Epithelial cell of prostate (primary cell): Measurements from ENCODE around the gene FFAR3.
A peak's percentile ranks its signal among the peaks of the same experiment; 100 is the strongest.

Source experiments
- DNase-seq: peaks from one replicate; pipeline ENCODE4 v3.0.0-alpha.2; 2011; ENCODE audit warnings: low read depth, low spot score
- H3K27ac ChIP-seq: fragments of 450-650 bp; 2 replicates; pipeline ENCODE4 v1.5.1; 2017; ENCODE audit warnings: mild to moderate bottlenecking

FFAR3 gene

DNA sequence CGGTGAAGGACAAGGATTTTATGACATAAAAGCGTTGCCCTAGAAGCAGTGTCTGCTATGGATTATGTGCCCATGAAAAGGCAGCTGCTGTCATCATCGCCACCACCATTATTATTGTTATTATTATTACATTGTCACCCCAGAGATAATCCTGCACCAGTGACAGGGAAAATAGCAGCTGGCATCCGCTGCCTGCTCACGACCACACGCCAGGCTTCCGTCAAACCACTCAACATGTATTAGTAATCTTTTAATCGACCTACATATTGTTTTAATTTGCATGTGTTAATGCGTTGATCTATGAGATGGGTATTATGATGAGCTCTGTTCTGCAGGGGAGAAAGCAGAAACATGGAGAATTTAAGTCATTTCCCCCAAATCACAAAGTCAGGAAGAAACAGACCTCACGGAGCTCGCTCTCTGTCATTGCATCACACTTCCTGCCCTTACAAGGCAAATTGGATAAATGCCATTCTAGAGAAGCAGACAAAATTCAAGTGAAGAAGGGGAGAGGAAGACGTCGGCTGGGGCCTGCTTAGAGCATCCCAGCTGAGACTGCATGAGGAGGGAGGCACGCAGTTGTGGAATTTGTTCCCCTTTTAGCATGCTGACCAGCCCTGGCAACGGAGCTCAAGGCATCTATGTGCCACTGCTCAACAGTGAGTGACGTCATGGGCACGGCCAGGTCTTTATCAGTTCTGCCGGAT is at the start of gene FFAR3:
FFAR3 (plus strand) TSS at position 594 of the 707 bp plus-strand sequence. CDS start 431 bp downstream, outside the sequence.
- no peak within 1 kb of the TSS for H3K27ac ChIP-seq
- DNase-seq: no peak

DNA sequence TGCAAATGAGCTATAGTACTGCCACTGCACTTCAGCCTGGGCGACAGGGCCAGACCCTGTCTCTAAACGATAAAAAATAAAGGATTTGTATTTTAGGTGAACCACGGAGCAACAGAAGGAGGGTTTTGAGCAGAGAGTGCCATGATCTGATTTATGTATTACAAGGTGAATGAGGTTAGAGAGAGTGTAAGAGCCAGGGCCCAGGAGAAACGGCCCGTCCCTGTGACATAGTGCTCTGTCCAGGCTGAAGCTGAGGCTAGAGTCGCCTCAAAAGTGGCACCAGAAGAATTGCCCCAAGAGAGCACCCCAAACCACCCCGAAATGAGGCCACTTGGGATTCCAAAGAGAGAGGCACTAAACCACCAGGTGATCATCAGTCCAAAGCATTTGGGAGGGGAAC is 49.4 kb upstream of the FFAR3 start:
- no peak for DNase-seq
- no peak overlapping the region for H3K27ac ChIP-seq

DNA sequence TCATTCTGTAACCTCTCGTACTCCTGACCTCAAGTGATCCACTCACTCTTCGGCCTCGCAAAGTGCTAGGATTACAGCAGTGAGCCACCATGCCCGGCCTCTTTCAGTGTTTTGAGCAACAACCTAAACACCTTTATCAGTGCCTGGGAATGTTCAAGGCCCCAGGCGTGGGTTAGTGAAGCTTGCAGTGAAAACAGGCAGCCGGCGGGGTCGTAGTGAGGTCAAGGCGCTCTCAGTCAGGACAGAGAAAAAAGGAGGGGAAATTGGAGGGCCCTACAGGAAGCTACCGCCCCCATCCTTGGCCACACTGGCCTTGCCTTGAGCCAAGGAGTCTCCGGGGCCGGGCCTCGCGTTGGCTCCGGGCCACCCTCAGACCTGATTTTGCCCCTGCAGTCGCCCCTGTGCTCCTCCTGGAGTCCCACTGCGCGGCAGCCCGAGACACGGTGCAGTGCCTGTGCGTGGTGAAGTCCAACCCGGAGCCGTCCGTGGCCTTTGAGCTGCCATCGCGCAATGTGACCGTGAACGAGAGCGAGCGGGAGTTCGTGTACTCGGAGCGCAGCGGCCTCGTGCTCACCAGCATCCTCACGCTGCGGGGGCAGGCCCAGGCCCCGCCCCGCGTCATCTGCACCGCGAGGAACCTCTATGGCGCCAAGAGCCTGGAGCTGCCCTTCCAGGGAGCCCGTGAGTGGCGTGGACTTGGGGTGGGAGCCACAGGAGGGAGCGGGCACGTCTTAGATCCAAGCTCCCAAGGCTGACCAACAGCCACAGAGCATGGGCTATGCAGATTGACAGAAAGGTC is 48.6 kb upstream of the FFAR3 start:
- DNase-seq: no peak
- H3K27ac ChIP-seq: no peak overlapping the region

- DNase-seq: no peak
Measured at GRCh38 chr19:35310331-35310730, 47.9 kb upstream of the FFAR3 start.

DNA sequence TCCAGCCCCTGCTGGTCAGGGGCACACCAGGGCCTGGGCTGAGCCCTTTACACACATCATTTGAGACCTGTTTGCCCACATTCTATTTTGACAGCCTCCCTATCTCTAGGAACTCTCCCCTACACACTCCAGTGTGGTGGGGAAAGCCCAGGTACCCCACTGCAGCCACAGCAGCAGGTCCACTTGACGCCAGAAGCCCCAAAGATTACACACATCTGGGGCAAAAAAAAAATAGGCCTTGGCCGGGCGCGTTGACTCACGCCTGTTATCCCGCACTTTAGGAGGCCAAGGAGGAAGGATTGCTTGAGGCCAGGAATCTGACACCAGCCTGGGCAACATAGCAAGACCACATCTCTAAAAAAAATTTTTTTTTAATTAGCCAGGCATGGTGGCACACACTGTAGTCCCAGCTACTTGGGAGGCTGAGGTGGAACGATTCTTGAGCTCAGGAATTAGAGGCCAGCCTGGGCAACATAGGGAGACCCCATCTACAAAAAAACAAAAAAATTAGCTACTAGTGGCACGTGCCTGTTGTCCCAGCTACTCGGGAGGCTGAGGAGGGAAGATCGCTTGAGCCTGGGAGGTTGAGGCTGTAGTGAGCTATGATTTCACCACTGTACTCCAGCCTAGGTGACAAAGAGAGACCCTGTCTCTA is 47.3 kb upstream of the FFAR3 start:
- no peak for DNase-seq
- H3K27ac ChIP-seq: no peak overlapping the region

More at GRCh38 chr19:35310331-35310730, 47.9 kb upstream of the FFAR3 start:
- H3K27ac ChIP-seq: no peak overlapping the region

- H3K27ac ChIP-seq: no peak overlapping the region
- DNase-seq: no peak
Measured at GRCh38 chr19:35311901-35312665, 46.2 kb upstream of the FFAR3 start.

DNA sequence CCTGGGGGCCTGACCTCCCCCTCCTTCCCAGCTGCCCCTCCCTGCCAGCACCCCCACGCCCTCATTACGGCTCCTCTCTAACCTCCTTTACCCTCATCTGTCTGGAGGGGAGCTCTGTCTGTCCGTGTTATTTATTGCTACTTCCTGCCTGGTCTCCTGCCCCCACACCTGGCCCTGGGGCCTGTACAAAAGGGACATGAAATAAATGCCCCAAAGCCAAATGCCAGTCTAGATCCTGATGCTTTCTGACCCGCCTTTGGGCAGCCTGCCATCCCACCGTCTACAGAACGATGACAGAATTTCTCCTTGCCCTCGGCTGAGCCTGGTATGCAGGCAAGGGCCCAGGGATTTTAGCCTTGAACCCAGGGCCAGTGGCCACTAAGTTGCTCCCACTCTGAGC is 44.7 kb upstream of the FFAR3 start:
- no peak for DNase-seq
- H3K27ac ChIP-seq: no peak overlapping the region

GRCh38 chr19:35314031-35314430 is 44.2 kb upstream of the FFAR3 start:
- no peak overlapping the region for H3K27ac ChIP-seq
- DNase-seq: no peak

DNA sequence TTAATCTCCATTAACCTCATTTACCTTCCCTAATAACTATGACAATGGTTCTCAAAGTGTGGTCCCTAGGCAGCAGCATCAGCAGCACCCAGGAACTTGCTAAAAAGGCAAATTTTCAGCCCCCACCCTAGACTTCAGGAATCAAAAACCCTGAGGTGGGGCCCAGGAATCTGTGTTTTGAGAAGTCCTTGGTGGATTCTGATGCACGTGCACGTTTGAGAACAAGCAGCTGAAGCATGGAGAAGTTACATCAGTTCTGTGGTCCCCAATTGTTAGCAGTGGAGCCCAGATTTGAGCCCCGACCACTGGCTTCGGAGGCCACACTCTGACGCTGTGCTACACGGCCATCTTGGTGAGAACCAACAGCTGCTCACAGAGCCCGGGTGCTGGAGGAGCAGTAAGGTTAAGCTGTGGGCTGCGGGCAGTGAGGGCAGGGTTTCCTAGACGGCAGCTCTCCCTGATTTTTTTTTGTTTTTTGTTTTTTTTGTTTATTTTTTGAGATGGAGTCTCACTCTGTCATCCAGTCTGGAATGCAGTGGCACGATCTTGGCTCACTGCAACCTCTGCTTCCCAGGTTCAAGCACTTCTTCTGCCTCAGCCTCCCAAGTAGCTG is 43.3 kb upstream of the FFAR3 start:
- no peak for DNase-seq
- H3K27ac ChIP-seq: no peak overlapping the region

- H3K27ac ChIP-seq: no peak overlapping the region
- DNase-seq: no peak
Measured at GRCh38 chr19:35315883-35316282, 42.4 kb upstream of the FFAR3 start.

DNA sequence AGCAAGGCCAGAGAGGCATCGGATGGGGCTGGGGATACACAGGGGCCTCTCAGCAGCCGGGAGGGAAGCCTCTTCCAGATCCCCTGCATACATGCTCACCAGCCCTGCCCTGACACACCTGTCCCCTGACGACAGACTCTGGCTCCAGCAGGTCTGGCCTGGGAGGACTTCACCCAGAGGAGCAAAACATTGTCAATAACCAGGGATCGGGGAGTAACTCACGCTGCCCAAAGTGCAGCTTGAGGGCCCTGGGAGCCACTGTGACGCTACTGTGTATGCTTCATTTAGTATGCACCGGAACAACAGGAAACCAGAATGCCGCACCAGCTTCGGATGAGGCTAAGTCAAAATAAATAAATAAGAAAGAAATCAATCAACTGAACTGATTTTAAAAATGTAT is 41.7 kb upstream of the FFAR3 start:
- H3K27ac ChIP-seq: no peak overlapping the region
- no peak for DNase-seq

DNA sequence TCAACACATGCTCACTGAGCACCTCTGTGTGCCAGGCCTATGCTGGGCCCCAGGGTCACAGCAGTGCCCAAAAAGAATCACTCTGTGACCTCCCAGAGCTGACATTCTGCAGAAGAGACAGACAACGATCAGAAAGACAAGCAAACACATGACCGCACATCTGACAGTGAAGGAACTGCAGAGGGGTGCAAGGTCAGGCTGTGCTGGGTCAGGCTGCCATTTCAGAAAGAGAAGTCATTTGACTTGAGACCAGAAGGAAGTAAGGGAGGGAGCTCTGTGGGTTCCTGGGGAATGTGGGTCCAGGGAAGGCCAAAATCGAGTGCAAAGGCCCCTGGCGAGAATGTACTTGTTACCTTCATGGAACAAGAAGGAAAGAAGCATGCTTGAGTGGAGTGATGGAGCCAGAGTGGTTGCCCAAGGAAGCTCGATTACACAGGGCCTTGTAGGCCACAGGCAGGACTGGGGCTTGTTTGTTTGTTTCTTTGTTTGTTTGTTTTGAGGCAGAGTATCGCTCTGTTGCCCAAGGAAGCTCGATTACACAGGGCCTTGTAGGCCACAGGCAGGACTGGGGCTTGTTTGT is 40.7 kb upstream of the FFAR3 start:
- DNase-seq: no peak

DNA sequence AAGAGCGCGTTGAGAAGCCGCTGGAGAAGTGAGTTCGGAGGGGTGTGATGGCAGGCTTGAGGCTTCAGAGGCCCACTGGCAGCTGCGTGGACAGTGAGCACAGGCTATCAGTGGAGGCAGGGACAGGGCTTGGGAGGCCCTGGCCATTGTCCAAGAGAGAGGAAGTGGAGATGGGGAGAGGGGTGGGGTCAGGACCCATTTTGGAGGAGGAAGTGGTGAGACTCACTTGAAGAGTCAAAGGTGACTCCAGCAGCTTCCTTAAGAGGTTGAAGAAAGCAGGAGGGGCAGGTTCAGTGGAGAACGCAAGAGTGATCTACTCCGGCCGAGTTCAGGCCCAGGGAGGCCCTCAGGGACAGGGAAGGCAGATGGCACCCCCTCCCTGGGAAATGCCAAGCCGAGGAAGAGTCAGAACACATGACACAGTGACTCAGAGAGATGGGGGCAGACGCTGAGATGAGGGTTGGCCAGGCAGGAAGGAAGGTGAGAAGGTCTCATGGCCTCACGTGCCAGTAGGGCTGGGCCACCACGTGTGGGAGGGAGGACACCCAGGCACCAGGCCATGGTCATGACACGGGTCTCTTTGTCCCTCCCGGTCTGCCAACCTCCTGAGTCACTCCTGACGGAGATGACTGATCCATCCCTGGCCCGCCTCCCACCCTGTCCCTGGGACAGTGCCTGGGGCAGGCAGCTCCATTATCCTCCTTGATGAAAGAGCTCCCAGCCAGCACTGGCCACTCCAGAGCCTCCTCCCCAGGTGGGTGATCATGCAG is 39.4 kb upstream of the FFAR3 start:
- DNase-seq: peak; percentile 71
- H3K27ac ChIP-seq: peak overlapping the region; percentile 68

More for the DNA sequence above, 40.7 kb upstream of the FFAR3 start:
- no peak overlapping the region for H3K27ac ChIP-seq

GRCh38 chr19:35320065-35320713 is 38.1 kb upstream of the FFAR3 start:
- no peak overlapping the region for H3K27ac ChIP-seq

GRCh38 chr19:35321291-35321690 is 37.0 kb upstream of the FFAR3 start:
- H3K27ac ChIP-seq: no peak overlapping the region
- DNase-seq: no peak

More at GRCh38 chr19:35320065-35320713, 38.1 kb upstream of the FFAR3 start:
- DNase-seq: no peak

- DNase-seq: no peak
- H3K27ac ChIP-seq: no peak overlapping the region
Measured at GRCh38 chr19:35322014-35322413, 36.2 kb upstream of the FFAR3 start.

DNA sequence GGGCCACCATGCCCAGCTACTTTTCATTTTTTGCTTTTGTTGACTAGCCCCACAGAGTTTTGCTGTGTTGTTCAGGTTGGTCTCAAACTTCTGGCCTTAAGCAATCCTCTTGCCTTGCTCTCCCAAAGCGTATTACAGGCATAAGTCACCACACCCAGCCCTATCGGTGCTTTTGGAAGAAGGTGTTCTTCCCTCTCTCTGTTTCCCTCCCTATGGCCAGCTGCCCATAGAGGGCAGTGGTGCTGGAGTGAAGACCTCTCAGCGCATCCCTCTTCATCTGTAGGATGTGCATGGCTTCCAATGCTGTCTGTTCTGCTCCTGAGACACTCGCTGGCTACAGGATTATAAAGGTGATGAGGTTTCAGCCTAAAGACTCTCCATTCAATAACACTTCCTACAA is 30.6 kb upstream of the FFAR3 start:
- DNase-seq: no peak
- no peak overlapping the region for H3K27ac ChIP-seq

DNA sequence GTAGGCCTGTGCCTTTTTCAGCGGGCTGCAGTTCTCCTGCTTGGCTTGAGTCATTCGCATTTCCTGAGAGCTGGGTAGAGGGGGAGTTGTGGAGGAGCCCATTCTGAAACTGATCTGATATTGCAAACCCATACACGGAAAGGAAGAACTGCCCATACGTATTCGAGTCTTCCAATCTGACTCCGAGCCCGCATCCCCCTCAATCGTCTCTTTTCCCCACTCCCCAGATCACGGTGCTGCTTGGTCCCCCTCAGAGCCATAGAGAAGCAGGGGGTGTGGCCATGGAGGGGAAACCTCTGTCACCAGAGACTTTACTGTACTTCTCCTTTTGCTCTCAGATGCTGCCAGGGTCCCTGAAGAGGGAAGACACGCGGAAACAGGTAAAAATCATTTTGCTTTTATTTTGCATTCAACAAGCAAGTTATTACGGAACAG is 29.4 kb upstream of the FFAR3 start, which contains the start of gene CD22:
CD22 (plus strand) TSS at position 337 of the 435 bp plus-strand sequence. CDS start 2,854 bp downstream, outside the sequence.
- H3K27ac ChIP-seq: no peak within 1 kb of the TSS
- DNase-seq: no peak
